Tongue (tissue), 2 donors: Measurements from ENCODE around the gene TBC1D22A. TPM values are rescaled to one million over a fixed set of nuclear protein-coding genes. Genes with fewer than 3 reads are reported as not detected.
"Not testable (repeated sequence)": the region's sequence is repeated elsewhere in the genome, so short reads cannot be mapped to it uniquely, and the experiment has no call there.

Experiments used
- DNase-seq: peaks from one replicate; pipeline ENCODE4 v3.0.0-alpha.2; 2015
- total RNA-seq: library from RNA; depleted of rRNA; stranded (reverse); fragments of >200 nt; gene quantifications from one replicate; pipeline ENCODE4 v1.2.3, GENCODE V29; 2014

TBC1D22A gene
- total RNA-seq, 1 donor from 2014 or later, result 14.3 TPM

DNA sequence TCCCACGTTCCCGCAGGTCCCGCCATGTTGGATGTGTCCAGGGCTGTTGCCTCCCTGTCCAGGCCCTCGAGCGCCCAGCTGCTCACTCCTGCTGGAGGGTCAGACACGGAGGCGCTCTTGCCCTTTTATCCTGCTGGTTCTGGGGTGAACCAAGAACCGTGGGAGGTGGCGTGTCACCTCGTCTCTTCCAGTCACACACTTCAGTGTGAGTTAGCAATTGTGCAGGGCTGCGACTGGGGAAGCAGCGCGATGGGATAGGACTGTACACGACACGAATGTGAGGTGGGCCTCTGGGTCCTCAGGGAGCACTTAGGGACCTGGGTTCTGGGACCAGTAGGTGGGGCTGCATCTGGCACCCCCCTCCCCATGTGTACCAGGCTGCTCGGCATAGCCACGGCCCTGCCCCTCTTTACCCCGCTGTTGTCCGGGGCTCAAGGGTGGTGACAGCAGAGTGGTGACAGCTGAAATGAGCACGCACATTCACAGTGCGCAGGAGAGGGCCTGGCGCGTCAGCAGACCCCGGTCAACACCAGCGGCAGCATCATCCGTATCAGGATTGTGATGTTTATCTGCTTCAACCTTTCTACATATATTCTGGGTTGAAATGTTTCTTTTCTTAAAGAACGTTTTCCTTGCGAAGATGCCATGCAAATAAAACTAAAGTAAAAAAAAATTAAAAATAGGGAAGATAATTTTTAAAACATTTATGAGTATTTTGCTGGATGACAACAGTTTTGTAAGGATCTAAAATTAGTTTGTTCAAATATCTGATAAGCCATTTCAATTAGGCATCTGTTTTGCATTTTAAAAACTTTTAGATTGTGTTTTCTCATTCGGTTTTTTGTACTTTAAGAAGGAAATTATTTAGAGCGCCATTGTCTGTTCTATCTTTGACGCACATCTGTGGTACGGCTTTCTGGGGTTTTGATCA lies 210.7 kb downstream of the TBC1D22A start:
- peak; percentile 76 for DNase-seq

DNA sequence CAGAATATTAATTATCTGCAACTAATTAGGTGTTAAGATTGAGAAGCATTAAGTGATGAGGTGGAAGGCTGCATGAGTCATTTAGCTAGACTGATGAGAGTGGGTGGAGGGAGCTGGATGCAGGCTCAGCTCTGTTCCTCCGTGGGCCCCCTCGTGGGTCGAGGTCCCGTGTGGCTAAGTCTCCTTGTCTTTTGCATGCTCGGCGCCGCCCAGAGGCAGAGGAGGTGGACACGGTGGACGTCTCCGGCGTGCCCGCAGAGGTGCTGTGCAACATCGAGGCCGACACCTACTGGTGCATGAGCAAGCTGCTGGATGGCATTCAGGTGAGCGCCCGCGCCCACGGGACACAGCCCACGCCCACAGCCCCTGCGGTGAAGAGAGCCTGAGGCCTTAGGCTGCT lies 211.6 kb downstream of the TBC1D22A start:
- DNase-seq, result no peak

GRCh38 chr22:46974631-46975585 lies 212.5 kb downstream of the TBC1D22A start:
- no peak for DNase-seq

DNA sequence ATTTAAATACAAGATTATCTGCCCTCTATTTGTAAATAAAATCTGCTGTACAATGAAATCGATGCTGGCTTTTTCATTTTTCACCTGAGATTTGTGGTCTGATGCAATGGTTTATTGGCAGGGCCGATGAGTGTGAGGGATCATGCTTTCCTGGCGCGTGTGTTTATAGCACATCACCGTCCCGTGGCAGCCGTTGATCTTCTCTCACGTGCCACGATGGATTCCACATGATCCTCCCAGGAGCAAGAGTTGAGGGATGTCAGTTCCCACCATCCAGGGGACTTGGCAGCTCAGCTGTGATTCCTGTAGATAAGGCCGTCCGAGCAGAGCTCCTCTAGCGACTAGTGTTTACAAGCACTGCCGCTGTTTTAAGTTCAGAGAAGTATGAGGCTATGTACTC lies 213.7 kb downstream of the TBC1D22A start:
- DNase-seq, result no peak

GRCh38 chr22:46976598-46976997 lies 214.1 kb downstream of the TBC1D22A start:
- peak; percentile 34 for DNase-seq

DNA sequence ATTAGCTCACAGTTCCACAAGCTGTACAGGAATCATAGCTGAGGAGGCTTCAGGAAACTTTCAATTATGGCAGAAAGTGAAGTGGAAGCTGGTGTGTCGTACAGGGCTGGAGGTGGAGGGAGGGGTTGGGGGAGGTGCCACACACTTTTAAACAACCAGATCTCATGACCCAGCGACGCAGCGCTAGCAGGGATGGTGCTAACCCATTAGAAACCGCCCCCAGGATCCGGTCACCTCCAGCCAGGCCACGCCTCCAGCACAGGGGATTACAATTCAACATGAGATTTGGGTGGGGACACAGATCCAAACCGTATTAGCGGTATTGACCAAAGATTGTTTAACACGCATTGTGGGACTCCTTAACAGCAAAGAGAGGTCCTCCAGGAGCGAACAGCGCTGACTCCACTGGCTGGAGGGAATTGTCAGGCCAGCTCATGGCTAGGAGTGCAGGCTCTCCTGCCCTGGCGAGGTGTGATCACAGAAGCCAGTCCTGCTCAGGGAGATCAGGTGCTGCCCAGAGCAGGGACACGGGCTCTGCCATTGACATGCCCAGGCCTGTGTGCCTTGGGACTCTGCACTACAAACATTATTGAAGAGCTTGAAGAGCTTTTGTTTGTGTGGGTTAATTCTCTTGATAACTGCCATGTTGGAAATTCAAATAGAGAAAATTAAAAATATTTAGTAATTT lies 215.3 kb downstream of the TBC1D22A start:
- DNase-seq, result no peak

DNA sequence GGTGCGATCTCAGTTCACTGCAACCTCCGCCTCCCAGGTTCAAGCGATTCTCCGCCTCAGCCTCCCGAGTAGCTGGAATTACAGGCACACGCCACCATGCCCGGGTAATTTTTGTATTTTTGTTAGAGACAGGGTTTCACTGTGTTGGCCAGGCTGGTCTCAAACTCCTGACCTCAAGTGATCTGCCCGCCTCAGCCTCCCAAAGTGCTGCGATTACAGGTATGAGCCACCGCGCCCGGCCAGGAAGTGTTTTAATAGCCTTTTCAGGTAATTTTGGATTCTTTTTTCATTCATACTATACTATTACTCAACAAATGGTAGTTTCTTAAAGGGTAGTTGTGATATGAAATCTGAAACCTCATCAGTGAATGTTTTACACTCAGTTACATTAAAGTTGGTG lies 216.2 kb downstream of the TBC1D22A start:
- not testable (repeated sequence) for DNase-seq

- DNase-seq, result no peak
These were observed 217.1 kb downstream of the TBC1D22A start for GRCh38 chr22:46979506-46979905.

DNA sequence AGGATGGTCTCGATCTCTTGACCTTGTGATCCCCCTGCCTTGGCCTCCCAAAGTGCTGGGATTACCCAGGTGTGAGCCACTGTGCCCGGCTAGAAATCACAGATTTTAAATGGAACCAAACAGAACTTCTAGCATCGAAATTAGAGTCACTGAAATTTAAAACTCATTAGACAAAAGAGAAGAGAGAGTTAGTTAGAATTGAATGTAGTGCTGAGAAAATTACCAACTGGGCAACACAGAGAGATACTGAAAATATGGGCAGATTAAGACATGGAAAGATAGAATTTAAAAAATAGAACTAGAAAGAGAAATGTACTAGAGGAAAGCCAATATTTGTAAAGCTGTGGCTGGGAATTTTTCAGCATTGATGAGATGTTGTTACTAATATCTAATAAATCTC lies 217.9 kb downstream of the TBC1D22A start:
- DNase-seq, result no peak

DNA sequence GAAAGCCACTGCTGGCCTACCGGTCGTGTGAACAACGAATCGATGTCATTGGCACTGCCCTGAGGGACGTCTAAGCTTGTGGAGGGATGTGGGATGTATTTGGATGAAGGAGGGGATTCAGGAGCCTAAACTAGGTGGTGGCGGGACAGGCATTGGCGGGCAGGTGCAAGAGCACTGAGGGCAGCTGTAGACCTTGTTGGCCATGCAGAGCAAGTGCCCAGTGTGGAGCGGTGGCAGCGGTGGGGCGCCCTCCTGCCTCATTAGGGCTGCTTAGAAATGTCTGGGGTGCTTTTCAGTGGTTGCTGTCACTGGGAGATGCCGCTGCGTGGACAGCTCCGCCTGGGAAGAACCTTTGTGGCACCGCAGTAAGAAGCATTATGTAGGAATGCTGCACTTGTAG lies 220.2 kb downstream of the TBC1D22A start:
- no peak for DNase-seq

DNA sequence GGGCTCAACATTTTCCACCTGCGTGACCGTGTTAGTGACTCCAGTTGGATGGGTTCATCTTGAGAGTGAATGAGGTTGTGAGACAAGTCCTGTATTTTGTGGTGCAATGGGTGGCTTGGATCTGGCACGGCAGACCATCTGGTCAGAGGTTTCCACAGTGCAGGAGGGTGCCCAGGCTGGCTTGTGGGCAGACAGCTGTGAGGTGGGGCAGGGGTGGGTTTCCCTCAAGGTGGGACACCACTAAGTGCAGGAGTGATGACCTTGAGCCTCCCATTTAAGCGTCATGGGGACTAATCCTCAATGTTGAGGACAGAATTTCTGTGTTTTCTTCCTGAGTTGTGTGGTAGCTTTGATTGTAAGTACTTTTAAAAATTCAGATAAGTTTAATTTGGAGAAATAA lies 220.6 kb downstream of the TBC1D22A start:
- DNase-seq, result no peak

DNA sequence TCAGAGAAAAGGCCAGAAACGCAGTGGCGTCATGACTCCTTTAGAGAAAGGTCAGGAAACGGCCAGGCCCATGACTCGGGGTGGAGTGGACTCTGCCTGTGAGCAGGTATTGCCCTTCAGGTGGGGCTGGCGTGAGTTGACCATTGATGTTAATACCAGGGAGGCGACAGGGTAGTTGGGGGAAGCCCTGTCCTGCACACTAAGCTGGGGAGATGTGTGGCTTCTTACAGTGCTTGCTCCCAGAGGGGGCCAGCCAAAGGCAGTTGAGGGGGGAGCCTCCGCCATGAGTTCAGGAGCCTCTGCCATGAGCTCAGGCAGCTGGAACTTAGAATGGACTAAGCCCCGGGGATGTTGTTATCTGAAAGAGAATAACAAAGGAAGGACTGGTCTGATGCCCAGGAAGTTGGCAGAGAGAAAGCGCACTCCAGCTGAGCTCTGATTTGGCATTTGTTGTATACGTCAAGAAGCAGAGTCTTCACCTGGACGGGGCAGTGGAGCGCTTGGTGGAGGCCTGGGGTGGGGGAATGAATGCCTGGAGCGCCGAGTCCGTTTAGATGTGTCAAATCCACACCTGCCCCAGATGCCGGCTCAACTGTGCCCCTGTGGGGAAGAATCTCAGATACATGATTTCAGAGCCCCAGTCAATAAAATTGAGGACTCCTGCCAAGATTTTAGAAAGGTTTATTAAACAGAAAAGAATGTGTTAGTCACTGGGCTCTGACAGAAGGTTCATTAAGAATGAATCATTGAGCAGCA lies 222.5 kb downstream of the TBC1D22A start:
- DNase-seq, result no peak

DNA sequence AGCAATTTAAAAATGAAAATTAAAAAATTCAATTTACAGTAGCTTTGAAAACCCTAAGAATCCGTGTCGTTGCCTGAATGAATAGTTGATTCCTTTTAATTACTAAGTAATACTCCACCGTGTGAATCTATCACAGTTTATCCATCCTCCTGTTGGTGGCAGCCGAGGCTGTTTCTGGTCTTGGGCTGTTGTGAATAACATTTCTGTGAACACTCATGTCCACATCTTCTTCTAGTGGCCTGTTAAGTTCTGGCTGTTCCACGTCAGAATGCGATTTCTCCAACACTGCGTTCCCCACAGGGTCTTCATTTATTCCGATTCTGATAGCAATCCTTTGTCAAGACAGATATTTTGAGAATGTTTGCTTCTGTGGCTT lies 223.0 kb downstream of the TBC1D22A start:
- DNase-seq, result no peak

DNA sequence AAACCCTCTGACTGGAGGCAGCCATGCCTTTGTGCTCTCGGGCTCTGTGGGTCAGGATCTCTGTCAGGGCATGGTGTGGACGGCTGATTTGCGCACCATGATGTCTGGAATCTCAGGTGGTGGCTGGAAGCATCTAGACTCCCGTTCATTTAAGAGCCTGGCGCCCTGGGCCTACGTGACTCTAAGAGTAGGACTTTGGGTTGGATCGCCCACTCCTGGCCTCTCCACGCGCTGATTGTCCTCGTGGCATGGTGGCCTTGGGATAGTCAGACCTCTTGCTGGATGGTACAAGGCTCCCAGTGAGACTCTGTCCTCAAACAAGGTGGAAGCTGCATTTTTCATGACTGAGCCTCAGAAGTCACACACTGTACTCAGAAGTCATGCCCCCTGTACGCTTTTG lies 224.3 kb downstream of the TBC1D22A start:
- no peak for DNase-seq

GRCh38 chr22:46990937-46991550 lies 228.6 kb downstream of the TBC1D22A start:
- DNase-seq, result no peak

DNA sequence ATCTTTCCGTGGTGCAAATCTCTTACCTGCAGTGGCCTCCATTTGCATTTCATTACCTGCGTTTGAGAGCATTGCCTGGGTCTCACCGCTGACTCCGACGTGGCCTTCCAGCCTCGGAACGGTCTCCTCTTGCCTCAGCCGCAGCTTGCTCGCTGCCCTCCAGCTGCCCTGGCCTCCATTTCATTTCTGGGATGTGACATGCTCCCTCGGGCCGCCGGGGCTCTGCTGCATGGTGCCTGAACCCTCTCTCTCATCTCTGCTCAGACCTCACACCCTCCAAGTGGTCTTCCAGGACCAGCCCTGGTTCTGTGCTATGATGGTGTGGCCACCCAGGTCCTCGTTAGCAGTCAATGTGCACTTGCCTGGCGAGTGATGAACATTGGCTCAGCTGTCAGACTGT lies 229.2 kb downstream of the TBC1D22A start:
- DNase-seq, result no peak

DNA sequence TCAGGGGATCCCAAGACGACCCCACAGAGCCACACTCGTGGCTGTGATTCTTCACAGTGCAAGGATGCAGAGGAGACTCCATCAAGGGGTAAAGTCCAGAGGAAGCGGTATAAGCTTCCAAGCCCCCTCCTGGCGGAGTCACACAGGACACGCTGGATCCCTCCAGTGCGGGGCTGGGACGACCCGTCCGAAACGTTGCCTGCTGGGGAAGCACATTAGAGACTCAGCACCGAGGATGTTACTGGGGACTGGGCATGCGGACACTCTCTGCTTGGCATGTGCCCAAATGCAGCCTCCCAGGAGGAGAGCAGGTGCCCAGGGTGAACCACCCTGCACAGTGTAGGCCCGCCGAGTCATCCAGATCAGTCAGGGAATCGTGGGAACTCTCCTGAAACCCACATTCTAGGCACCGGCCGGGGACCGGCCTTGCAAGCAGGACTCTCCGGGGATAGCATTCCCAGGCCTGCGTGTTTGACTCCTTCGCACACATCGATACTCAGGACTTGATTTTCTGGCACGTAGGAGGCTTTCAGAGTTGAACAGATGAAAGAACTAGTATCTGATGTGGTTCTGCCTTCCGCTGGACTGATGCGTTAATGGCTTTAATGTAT lies 229.8 kb downstream of the TBC1D22A start:
- DNase-seq, result no peak

- DNase-seq, result peak; percentile 38
These were observed 231.2 kb downstream of the TBC1D22A start for GRCh38 chr22:46993633-46994032.

GRCh38 chr22:46994265-46994664 lies 231.8 kb downstream of the TBC1D22A start:
- DNase-seq, result no peak

DNA sequence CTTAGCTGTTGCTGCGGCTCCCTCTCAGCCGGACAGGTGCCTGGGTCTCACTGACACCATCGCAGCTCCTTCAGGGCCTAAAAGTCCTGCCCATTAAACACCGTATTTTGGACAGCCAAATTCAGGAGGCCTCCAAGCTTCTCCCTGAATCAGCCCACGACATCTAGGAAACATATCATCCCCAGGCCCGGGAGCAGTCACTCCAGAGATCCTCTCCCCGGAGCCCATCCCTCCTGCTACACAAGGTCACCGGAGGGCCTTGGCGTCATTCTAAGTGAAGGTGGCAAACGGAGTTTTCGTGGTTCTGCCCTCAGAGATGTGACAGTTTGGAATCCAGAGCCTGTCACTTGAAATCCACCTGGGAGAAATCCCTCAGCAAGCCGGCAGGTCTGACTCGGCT lies 232.5 kb downstream of the TBC1D22A start:
- no peak for DNase-seq
